H1 (cell line): ENCODE data around the gene CCDC91. TPM values are rescaled to one million over a fixed set of nuclear protein-coding genes. Genes with fewer than 3 reads are reported as not detected.

Experiments used
- CTCF ChIA-PET: fragments of 300-600 bp; sonication (Branson Sonifier 250); formaldehyde crosslinking; loops from one replicate; lab custom pipeline; 2021; ENCODE audit not compliant: partially characterized antibody; lab: Charles Lee
- POLR2A ChIA-PET: fragments of 300-600 bp; sonication (Branson Sonifier 250); formaldehyde crosslinking; loops from one replicate; lab custom pipeline; 2021; ENCODE audit warnings: inconsistent platforms; ENCODE audit not compliant: partially characterized antibody; lab: Charles Lee
- DNase-seq, 2 experiments: peaks; one replicate each; pipeline versions ENCODE4 v3.0.0 to v3.0.0-alpha.2; 2010 to 2022; ENCODE audit warnings: low spot score in 2 of 2, low read depth in 1 of 2, mixed read lengths in 1 of 2
- FAIRE-seq: peaks from 2 replicates; lab custom pipeline; 2011; peaks lifted over from hg19 to GRCh38; lab: Jason Lieb, UNC
- H2AFZ ChIP-seq: 2 replicates; pipeline ENCODE4 v1.8.1; 2012; ENCODE audit warnings: low read length, inconsistent platforms
- H2AK5ac ChIP-seq: 2 replicates; pipeline ENCODE4 v1.6.1; 2013; ENCODE audit warnings: low read depth, low read length
- H2BK120ac ChIP-seq: replicated peaks from 2 replicates; pipeline ENCODE3; 2013; ENCODE audit warnings: low read depth, low read length, inconsistent platforms
- H2BK12ac ChIP-seq: 2 replicates; pipeline ENCODE4 v1.6.1; 2013; ENCODE audit warnings: low read depth, low read length
- H2BK15ac ChIP-seq: 2 replicates; pipeline ENCODE4 v1.6.1; 2013; ENCODE audit warnings: low read length
- H2BK20ac ChIP-seq: 2 replicates; pipeline ENCODE4 v1.6.1; 2013; ENCODE audit warnings: low read length
- H2BK5ac ChIP-seq: 2 replicates; pipeline ENCODE4 v1.6.1; 2013; ENCODE audit warnings: low read depth, low read length
- H3K14ac ChIP-seq: 2 replicates; pipeline ENCODE4 v1.6.1; 2013; ENCODE audit warnings: inconsistent platforms; ENCODE audit not compliant: insufficient read length
- H3K18ac ChIP-seq: 2 replicates; pipeline ENCODE4 v1.6.1; 2013; ENCODE audit warnings: low read length; ENCODE audit errors: extremely low read depth
- H3K23ac ChIP-seq: 2 replicates; pipeline ENCODE4 v1.6.1; 2013; ENCODE audit warnings: inconsistent platforms; ENCODE audit not compliant: insufficient read length
- H3K23me2 ChIP-seq: 2 replicates; pipeline ENCODE4 v1.6.1; 2013; ENCODE audit warnings: low read depth, low read length
- H3K27ac ChIP-seq: 2 replicates; pipeline ENCODE4 v1.6.1; 2011; ENCODE audit warnings: low read depth, low read length, inconsistent platforms
- H3K27me3 ChIP-seq, 4 experiments: replicated peaks in 1 of 4; 1 replicate in 1 of 4; 2 replicates in 3 of 4; pipeline versions ENCODE4 v1.6.1 to v1.8.1; 2011 to 2013; ENCODE audit warnings: low read length in 3 of 4, mild to moderate bottlenecking in 3 of 4, inconsistent platforms in 2 of 4, mixed read lengths in 2 of 4, moderate library complexity in 1 of 4; ENCODE audit not compliant: control insufficient read depth in 3 of 4, insufficient read depth in 3 of 4; ENCODE audit errors: extremely low read depth in 1 of 4
- H3K36me3 ChIP-seq, 4 experiments: 2 replicates each; pipeline versions ENCODE4 v1.6.1 to v1.8.1; 2011 to 2013; ENCODE audit warnings: mild to moderate bottlenecking in 4 of 4, low read length in 3 of 4, moderate library complexity in 2 of 4, control low read depth in 1 of 4, inconsistent platforms in 1 of 4; ENCODE audit not compliant: insufficient read depth in 4 of 4, control insufficient read depth in 2 of 4
- H3K4ac ChIP-seq: replicated peaks from 2 replicates; pipeline ENCODE3; 2013; ENCODE audit warnings: low read length, low read depth, mixed read lengths, inconsistent platforms; ENCODE audit not compliant: insufficient read length
- H3K4me1 ChIP-seq, 4 experiments: replicated peaks in 1 of 4; 1 replicate in 1 of 4; 2 replicates in 3 of 4; pipeline versions ENCODE4 v1.6.1 to v1.8.1; 2011 to 2013; ENCODE audit warnings: low read length in 3 of 4, inconsistent platforms in 2 of 4, mixed read lengths in 1 of 4; ENCODE audit not compliant: insufficient read depth in 4 of 4, control insufficient read depth in 3 of 4
- H3K4me2 ChIP-seq, 2 experiments: 2 replicates each; pipeline versions ENCODE4 v1.6.1 to v1.8.1; 2011 to 2013; ENCODE audit warnings: low read depth in 2 of 2, low read length in 2 of 2, control low read depth in 1 of 2, inconsistent platforms in 1 of 2, mild to moderate bottlenecking in 1 of 2; ENCODE audit not compliant: insufficient read depth in 1 of 2
- H3K4me3 ChIP-seq, 4 experiments: fragments of 200-600, 300-600 bp in 1 of 4; sonication (generic), shearing (Covaris generic), sonication (Bioruptor Twin) in 1 of 4; 2 replicates each; pipeline versions ENCODE4 v1.5.1 to v1.8.1; 2011 to 2016; ENCODE audit warnings: low read length in 4 of 4, low read depth in 3 of 4, control low read depth in 2 of 4, inconsistent platforms in 2 of 4, mild to moderate bottlenecking in 2 of 4, mixed read lengths in 1 of 4, moderate library complexity in 1 of 4; ENCODE audit not compliant: insufficient read depth in 2 of 4; ENCODE audit errors: extremely low read depth in 1 of 4
- H3K56ac ChIP-seq: replicated peaks from 2 replicates; pipeline ENCODE3; 2013; ENCODE audit warnings: low read depth, mild to moderate bottlenecking, mixed read lengths, low read length, inconsistent platforms; ENCODE audit not compliant: insufficient read length
- H3K79me1 ChIP-seq: 2 replicates; pipeline ENCODE4 v1.6.1; 2013; ENCODE audit warnings: low read depth, low read length, control low read depth
- H3K79me2 ChIP-seq, 2 experiments: 2 replicates each; pipeline versions ENCODE4 v1.6.1 to v1.8.1; 2012 to 2013; ENCODE audit warnings: low read length in 2 of 2, mild to moderate bottlenecking in 2 of 2, inconsistent platforms in 1 of 2; ENCODE audit not compliant: insufficient read depth in 2 of 2, control insufficient read depth in 1 of 2
- H3K9ac ChIP-seq, 4 experiments: replicated peaks in 1 of 4; 1 replicate in 1 of 4; 2 replicates in 3 of 4; pipeline versions ENCODE4 v1.6.1 to v1.8.1; 2011 to 2013; ENCODE audit warnings: low read depth in 3 of 4, low read length in 3 of 4, control low read depth in 2 of 4, mild to moderate bottlenecking in 2 of 4, moderate library complexity in 2 of 4, inconsistent platforms in 1 of 4; ENCODE audit errors: extremely low read depth in 1 of 4
- H3K9me3 ChIP-seq, 2 experiments: 2 replicates each; pipeline versions ENCODE4 v1.6.1 to v1.8.1; 2012 to 2013; ENCODE audit warnings: mild to moderate bottlenecking in 2 of 2, moderate library complexity in 2 of 2, control low read depth in 1 of 2, inconsistent platforms in 1 of 2, low read depth in 1 of 2, low read length in 1 of 2, mixed read lengths in 1 of 2; ENCODE audit not compliant: insufficient read depth in 2 of 2
- H4K20me1 ChIP-seq, 2 experiments: replicated peaks in 1 of 2; 2 replicates each; pipeline versions ENCODE3 to v1.8.1; 2011 to 2013; ENCODE audit warnings: inconsistent platforms in 2 of 2, low read length in 2 of 2, mild to moderate bottlenecking in 1 of 2; ENCODE audit not compliant: insufficient read depth in 2 of 2, control insufficient read depth in 1 of 2
- H4K5ac ChIP-seq: 2 replicates; pipeline ENCODE4 v1.6.1; 2013; ENCODE audit warnings: low read length, low read depth, mixed read lengths, inconsistent platforms; ENCODE audit not compliant: insufficient read length
- H4K8ac ChIP-seq: 2 replicates; pipeline ENCODE4 v1.8.0; 2013; ENCODE audit warnings: mild to moderate bottlenecking, moderate library complexity, low read length, inconsistent platforms; ENCODE audit not compliant: insufficient read depth; ENCODE audit errors: extremely low read depth
- H4K91ac ChIP-seq: replicated peaks from 2 replicates; pipeline ENCODE3; 2013; ENCODE audit warnings: low read length, mixed read lengths, inconsistent platforms; ENCODE audit not compliant: insufficient read length
- CEBPB ChIP-seq: IDR thresholded peaks from 2 replicates; pipeline ENCODE4 v1.6.1; 2012; ENCODE audit warnings: low read depth, low read length
- CHD2 ChIP-seq: IDR thresholded peaks from 2 replicates; pipeline ENCODE4 v1.6.1; 2012; ENCODE audit warnings: low read length, improper control_type of control experiment
- CTBP2 ChIP-seq: IDR thresholded peaks from 2 replicates; pipeline ENCODE4 v1.7.0; 2011; ENCODE audit warnings: borderline replicate concordance, mild to moderate bottlenecking, moderate library complexity, mixed read lengths, low read length; ENCODE audit not compliant: insufficient read depth, insufficient read length
- JUND ChIP-seq: IDR thresholded peaks from 2 replicates; pipeline ENCODE4 v1.6.1; 2011; ENCODE audit warnings: mild to moderate bottlenecking, improper control_type of control experiment, low read length
- SRF ChIP-seq: IDR thresholded peaks from 2 replicates; pipeline ENCODE4 v1.6.1; 2011; ENCODE audit warnings: mild to moderate bottlenecking, low read depth, low read length, moderate library complexity
- WGBS, 2 experiments: shearing (Covaris generic) in 1 of 2; methylation state at CpG; one replicate each; pipeline versions ENCODE4 v1.1.6 to v1.1.7; 2013 to 2015; ENCODE audit warnings: low lambda C conversion rate in 2 of 2, mixed read lengths in 2 of 2, inconsistent platforms in 1 of 2, low coverage in 1 of 2, missing lambda C conversion rate in 1 of 2; ENCODE audit not compliant: insufficient replicate concordance in 2 of 2, insufficient coverage in 1 of 2, insufficient read length in 1 of 2; ENCODE audit errors: extremely low coverage in 1 of 2, missing lambda C conversion rate in 1 of 2; 5-methylcytosine and 5-hydroxymethylcytosine counted together
- polyA plus RNA-seq, 7 experiments: library from polyadenylated mRNA; depleted of rRNA in 3 of 7; stranded (reverse) in 5 of 7; unstranded in 2 of 7; fragments of >200 nt in 5 of 7; fragments of 200-250 nt in 2 of 7; gene quantifications; 1 replicate in 5 of 7; 2 replicates in 1 of 7; 4 replicates in 1 of 7; pipeline versions ENCODE4 v1.2.1 to v1.2.3, GENCODE V29; 2011 to 2013; ENCODE audit warnings: missing spikeins in 2 of 7, mixed read lengths in 2 of 7
- total RNA-seq: library from RNA; stranded (reverse); fragmentation: NEBNext Ultra II Directional; extraction: Animal tissue kit (Norgen Biotek cat#: 25700); gene quantifications from 2 replicates; pipeline ENCODE4 v1.2.1, GENCODE V29; 2021
- TF ChIP-seq, protein P1 (sequence below): IDR thresholded peaks from 2 replicates; pipeline ENCODE4 v1.6.1; 2012; ENCODE audit warnings: inconsistent platforms

CCDC91 gene
- total and polyA plus RNA-seq, 2 of the 8 experiments (the other 6 are each of a cell fraction or from before 2014, with no cell fraction given) = 8.6 to 23.1 TPM

DNA sequence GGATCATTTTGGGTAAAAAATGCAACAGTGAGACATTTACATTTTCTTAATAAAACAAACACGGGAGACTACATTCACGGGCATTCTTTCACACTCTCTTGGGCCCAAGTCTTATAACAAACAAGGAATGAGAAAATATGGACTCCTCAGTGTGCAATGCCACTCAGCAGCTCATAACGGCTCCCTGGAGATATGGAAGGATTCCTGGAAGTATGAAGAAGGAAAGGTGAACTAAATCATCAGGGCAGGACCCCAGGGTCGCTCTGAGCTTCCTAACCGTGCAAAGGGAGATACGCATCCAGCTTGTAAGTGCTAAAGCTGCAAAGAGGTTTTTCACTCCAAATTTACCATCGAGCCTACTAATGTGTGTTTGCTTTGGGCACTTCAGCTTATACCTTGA lies 33.5 kb upstream of the CCDC91 start:
- Histone ChIP-seq H3K9me3 (no peaks in the 10 kb centered on the region), H3K27ac (no peak overlapping the region), H3K4me1 (peaks cover 0 to 4% (median 0%) of the 10 kb centered on the region in 4 experiments; a peak in 3 of 7 replicates), H3K4me2 (no peak overlapping the region), H2BK15ac (no peak overlapping the region), H2BK5ac (no peak overlapping the region), H3K9ac (no peak overlapping the region), H2AK5ac (no peak overlapping the region), H3K4me3 (no peak overlapping the region), H3K4ac (no peak overlapping the region), H3K23ac (no peak overlapping the region), H2BK12ac (no peak overlapping the region), H2AFZ (peak overlapping the region; percentile 68; the same call in 1 of the 2 replicates), H3K36me3 (no peaks in the 10 kb centered on the region), H4K5ac (no peak overlapping the region), H3K18ac (no peak overlapping the region), H2BK120ac (no peak overlapping the region), H3K79me1 (no peaks in the 10 kb centered on the region), H3K14ac (no peak overlapping the region), H4K8ac (no peak overlapping the region), H3K56ac (no peak overlapping the region), H3K79me2 (no peaks in the 10 kb centered on the region), H4K20me1 (no peaks in the 10 kb centered on the region), H3K27me3 (no peaks in the 10 kb centered on the region), H2BK20ac (no peak overlapping the region), H3K23me2 (no peaks in the 10 kb centered on the region; the same call in 1 of the 2 replicates), H4K91ac (no peak overlapping the region)
- FAIRE-seq (no peak), DNase-seq (no peak)
- ChIA-PET POLR2A (no interaction called here), CTCF (interaction anchor here (1.6 to 2.0 kb wide), 2 partner anchors 14 to 16 kb away, joined by 4 to 8 read pairs; no protein-coding TSS in a partner anchor)
- TF ChIP-seq CHD2 (no peak), CEBPB (no peak), JUND (no peak), CTBP2 (no peak), SRF (no peak)
- TF ChIP-seq, protein P1, sequence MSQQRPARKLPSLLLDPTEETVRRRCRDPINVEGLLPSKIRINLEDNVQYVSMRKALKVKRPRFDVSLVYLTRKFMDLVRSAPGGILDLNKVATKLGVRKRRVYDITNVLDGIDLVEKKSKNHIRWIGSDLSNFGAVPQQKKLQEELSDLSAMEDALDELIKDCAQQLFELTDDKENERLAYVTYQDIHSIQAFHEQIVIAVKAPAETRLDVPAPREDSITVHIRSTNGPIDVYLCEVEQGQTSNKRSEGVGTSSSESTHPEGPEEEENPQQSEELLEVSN = no peak
- WGBS, 2 experiments = 86% methylated on average over 7 of the region's 7 CpGs; no CpG with 5 or more reads in 1 of the 2 experiments
